Lung (tissue), 12 donors: ENCODE results near the gene CACFD1. TPM values are rescaled to one million over a fixed set of nuclear protein-coding genes. Genes with fewer than 3 reads are reported as not detected.

ENCODE experiments used
- ATAC-seq: fragments of 200-7000 bp; cut with Tn5 transposase; one replicate; pipeline ENCODE4 v1.9.1; 2020; ENCODE audit warnings: moderate number of reproducible peaks; ENCODE audit not compliant: insufficient read depth, low FRiP score
- DNase-seq, 3 donors: peaks; one replicate each; pipeline ENCODE4 v3.0.0-alpha.2; 2013 to 2017
- H3K27ac ChIP-seq, 2 donors: one replicate each; pipeline ENCODE4 v1.5.1; 2013; ENCODE audit warnings: mild to moderate bottlenecking in 2 of 2, moderate library complexity in 2 of 2, control low read depth in 1 of 2, inconsistent platforms in 1 of 2, low read depth in 1 of 2, low read length in 1 of 2
- H3K27me3 ChIP-seq, 3 donors: one replicate each; pipeline ENCODE4 v1.5.1; 2013; ENCODE audit warnings: low read length in 2 of 3; ENCODE audit not compliant: control insufficient read depth in 3 of 3, insufficient read depth in 3 of 3
- H3K36me3 ChIP-seq, 4 donors: one replicate each; pipeline ENCODE4 v1.5.1; 2013; ENCODE audit warnings: low read length in 4 of 4, mild to moderate bottlenecking in 1 of 4, moderate library complexity in 1 of 4; ENCODE audit not compliant: control insufficient read depth in 4 of 4, insufficient read depth in 4 of 4
- H3K4me1 ChIP-seq, 5 donors: one replicate each; pipeline ENCODE4 v1.5.1; 2013; ENCODE audit warnings: low read length in 5 of 5, mild to moderate bottlenecking in 2 of 5, moderate library complexity in 1 of 5; ENCODE audit not compliant: control insufficient read depth in 5 of 5, insufficient read depth in 5 of 5
- H3K4me3 ChIP-seq: one replicate; pipeline ENCODE4 v1.5.1; 2013; ENCODE audit warnings: mild to moderate bottlenecking, control low read depth, moderate library complexity
- H3K9ac ChIP-seq, 2 donors: one replicate each; pipeline ENCODE4 v1.5.1; 2013; ENCODE audit warnings: low read length in 2 of 2, control low read depth in 1 of 2; ENCODE audit not compliant: insufficient read depth in 1 of 2
- H3K9me3 ChIP-seq, 4 donors: one replicate each; pipeline ENCODE4 v1.5.1; 2013; ENCODE audit warnings: low read length in 3 of 4, mild to moderate bottlenecking in 1 of 4, moderate library complexity in 1 of 4; ENCODE audit not compliant: control insufficient read depth in 4 of 4, insufficient read depth in 3 of 4
- WGBS, 2 donors: extraction: QIAGEN DNeasy Blood & Tissue Kit; methylation state at CpG; one replicate each; pipeline ENCODE4 v1.1.7; 2013; 5-methylcytosine and 5-hydroxymethylcytosine counted together
- polyA plus RNA-seq, 2 donors: library from polyadenylated mRNA; stranded (reverse); fragments of 200-250 nt; gene quantifications; one replicate each; pipeline ENCODE4 v1.2.1, GENCODE V29; 2013
- total RNA-seq, 2 donors: library from RNA; depleted of rRNA in 1 of 2; stranded (reverse); fragments of >200 nt in 1 of 2; gene quantifications; one replicate each; pipeline ENCODE4 v1.2.1, GENCODE V29; 2014 to 2021
- TF ChIP-seq, protein P1 (sequence below): IDR thresholded peaks from 2 replicates; pipeline ENCODE4 v1.5.1; 2012; ENCODE audit warnings: mild to moderate bottlenecking; ENCODE audit errors: control extremely low read depth, extremely low read depth
- donor health status: control.
- donor health status: control.
- donor health status: Bipolar disorder and iron deficiency.
- donor health status: healthy.
- donor health status: DM: yes; HTN: yes; CAD: no.

The CACFD1 gene
- total and polyA plus RNA-seq, 4 donors, result 18.7 to 46.1 (median 32.1) TPM

DNA sequence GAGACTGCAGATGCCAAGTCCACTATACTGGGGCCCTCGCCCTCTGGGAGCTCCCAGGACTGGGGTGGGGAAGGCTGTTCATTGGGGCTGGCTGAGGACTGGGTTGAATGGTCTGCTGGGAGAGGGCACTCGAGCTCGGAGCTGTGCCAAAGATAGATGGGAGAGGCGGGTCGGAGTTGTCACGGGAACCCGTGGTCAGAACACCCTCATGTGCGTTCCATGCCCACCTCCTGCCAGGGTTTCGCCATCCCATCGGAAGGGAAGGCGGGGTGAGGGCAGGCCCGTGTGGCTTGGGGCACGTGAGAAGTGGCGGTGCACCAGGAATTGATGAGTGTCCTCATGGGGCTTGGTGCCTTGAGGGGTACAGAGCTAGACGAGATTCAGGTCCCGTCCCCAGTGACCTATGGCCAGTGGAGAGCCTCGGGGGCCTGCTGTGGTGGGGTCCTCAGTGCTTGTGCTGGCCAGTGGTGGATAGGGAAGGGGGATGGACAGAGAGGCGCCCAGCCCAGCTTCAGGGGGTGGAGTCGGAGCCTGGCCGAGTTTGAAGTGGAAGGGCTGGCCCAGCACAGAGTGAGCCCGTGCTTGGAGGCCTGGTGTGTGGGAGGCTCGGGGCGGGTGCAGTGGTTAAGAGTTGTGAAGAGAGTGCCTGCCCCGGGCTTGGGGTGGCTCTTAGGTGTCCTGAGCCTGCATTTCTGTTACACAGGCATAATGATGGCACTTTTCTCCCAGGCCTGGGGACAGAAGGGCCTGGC is 4.3 kb downstream of the CACFD1 start:
- Histone ChIP-seq H3K4me3 (no peak overlapping the region), H3K4me1 (peaks cover 0 to 15% (median 7%) of the 10 kb centered on the region in 5 donors), H3K27me3 (no peaks in the 10 kb centered on the region), H3K9me3 (no peaks in the 10 kb centered on the region), H3K27ac (peak overlapping the region in 1 of 2 donors; percentile 8), H3K9ac (no peak overlapping the region), H3K36me3 (peaks cover 0 to 16% (median 0%) of the 10 kb centered on the region in 4 donors)
- DNase-seq, result no peak
- 67 to 80% methylated on average over 24 of the region's 24 CpGs for WGBS, 2 donors
- ATAC-seq, result peak; percentile 13
- TF ChIP-seq, protein P1, sequence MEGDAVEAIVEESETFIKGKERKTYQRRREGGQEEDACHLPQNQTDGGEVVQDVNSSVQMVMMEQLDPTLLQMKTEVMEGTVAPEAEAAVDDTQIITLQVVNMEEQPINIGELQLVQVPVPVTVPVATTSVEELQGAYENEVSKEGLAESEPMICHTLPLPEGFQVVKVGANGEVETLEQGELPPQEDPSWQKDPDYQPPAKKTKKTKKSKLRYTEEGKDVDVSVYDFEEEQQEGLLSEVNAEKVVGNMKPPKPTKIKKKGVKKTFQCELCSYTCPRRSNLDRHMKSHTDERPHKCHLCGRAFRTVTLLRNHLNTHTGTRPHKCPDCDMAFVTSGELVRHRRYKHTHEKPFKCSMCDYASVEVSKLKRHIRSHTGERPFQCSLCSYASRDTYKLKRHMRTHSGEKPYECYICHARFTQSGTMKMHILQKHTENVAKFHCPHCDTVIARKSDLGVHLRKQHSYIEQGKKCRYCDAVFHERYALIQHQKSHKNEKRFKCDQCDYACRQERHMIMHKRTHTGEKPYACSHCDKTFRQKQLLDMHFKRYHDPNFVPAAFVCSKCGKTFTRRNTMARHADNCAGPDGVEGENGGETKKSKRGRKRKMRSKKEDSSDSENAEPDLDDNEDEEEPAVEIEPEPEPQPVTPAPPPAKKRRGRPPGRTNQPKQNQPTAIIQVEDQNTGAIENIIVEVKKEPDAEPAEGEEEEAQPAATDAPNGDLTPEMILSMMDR, result no peak

DNA sequence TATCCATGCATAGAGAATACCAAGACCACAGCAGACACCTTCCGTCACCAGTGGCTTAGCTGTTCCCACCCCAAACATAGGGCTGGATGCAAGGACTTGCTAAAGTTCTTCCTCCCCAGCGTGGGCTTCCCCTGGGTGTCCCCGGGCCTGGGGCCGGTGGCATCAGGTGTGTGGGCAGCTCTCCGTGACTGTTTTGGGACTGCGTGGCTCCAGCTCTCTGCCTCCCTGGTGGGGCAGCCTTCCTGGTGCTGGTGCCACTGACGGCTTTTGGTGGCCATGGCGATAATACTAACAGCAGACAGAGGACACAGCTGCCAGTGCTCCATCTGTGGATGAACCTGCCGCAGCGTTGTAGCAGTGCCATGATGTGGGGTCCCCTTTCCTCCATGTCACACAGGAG is 4.9 kb downstream of the CACFD1 start:
- H3K9ac ChIP-seq, result no peak overlapping the region
- no peaks in the 10 kb centered on the region for H3K27me3 ChIP-seq
- TF ChIP-seq, protein P1, result no peak
- H3K4me1 ChIP-seq, result peaks cover 0 to 12% (median 4%) of the 10 kb centered on the region in 5 donors
- 90 to 94% methylated on average over 10 of the region's 10 CpGs for WGBS, 2 donors
- no peak overlapping the region for H3K27ac ChIP-seq
- ATAC-seq, result no peak
- H3K9me3 ChIP-seq, result no peaks in the 10 kb centered on the region
- no peak overlapping the region for H3K4me3 ChIP-seq
- DNase-seq, result no peak
- H3K36me3 ChIP-seq, result peaks cover 0 to 20% (median 0%) of the 10 kb centered on the region in 4 donors

DNA sequence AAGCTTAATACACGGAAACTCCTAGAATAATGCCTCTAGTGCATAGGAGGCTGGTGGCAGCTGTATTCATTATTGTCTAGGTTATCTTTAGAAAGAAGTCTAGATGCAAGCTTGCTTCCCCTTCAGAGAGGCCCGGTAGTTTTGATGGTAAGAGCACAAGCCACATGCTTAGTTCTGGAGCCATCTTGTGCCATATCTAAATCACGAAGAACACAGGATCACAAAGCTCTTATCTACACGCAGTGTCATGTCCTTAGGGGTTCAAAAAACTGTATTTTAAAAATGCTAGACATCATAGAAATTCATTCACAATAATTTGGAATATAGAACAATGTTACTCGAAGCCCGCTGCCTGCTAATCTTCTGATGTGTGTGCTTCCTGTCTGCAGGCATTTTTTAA is 6.2 kb downstream of the CACFD1 start:
- Histone ChIP-seq H3K4me1 (peaks cover 0 to 5% (median 4%) of the 10 kb centered on the region in 5 donors), H3K27ac (no peak overlapping the region), H3K4me3 (no peak overlapping the region), H3K9me3 (no peaks in the 10 kb centered on the region), H3K27me3 (no peaks in the 10 kb centered on the region), H3K9ac (no peak overlapping the region), H3K36me3 (peaks cover 0 to 20% (median 0%) of the 10 kb centered on the region in 4 donors)
- DNase-seq (no peak), ATAC-seq (no peak)
- TF ChIP-seq, protein P1, result no peak
- 86% methylated on average over 6 of the region's 6 CpGs for WGBS, 2 donors
